Measurements from ENCODE around the gene VEPH1. TPM values are rescaled to one million over a fixed set of nuclear protein-coding genes. Genes with fewer than 3 reads are reported as not detected.

Gene VEPH1
- total and polyA plus RNA-seq, 2 donors (not counting 1 experiment from before 2014, with no cell fraction given): not detected

- Histone ChIP-seq H3K4me2 (replicated peaks; ENCODE audit: low read depth, low read length, poor library complexity, severe bottlenecking) (no peak overlapping the region), H3K27ac (ENCODE audit: low read length in 2 of 2) (no peak overlapping the region), H3K4me1 (ENCODE audit: control insufficient read depth in 2 of 2, insufficient read depth in 2 of 2, low read length in 2 of 2) (no peaks in the 10 kb centered on the region), H3K4me3 (ENCODE audit: control extremely low read depth in 1 of 5, extremely low read depth in 1 of 5, insufficient read depth in 1 of 5, low read depth in 2 of 5, low read length in 4 of 5) (no peak overlapping the region), H3K9ac (ENCODE audit: low read length) (no peak overlapping the region), H3K36me3 (replicated peaks in 1 of 2; ENCODE audit: control extremely low read depth in 1 of 2, control insufficient read depth in 1 of 2, extremely low read depth in 1 of 2, insufficient read depth in 2 of 2, low read length in 1 of 2) (no peaks in the 10 kb centered on the region), H2AFZ (ENCODE audit: insufficient read depth, low read depth, low read length, poor library complexity, severe bottlenecking) (no peak overlapping the region), H3K27me3 (replicated peaks in 1 of 4; ENCODE audit: control extremely low read depth in 1 of 4, control insufficient read depth in 3 of 4, insufficient read depth in 4 of 4, low read length in 3 of 4) (no peaks in the 10 kb centered on the region), H4K20me1 (ENCODE audit: control insufficient read depth, insufficient read depth, low read length, poor library complexity, severe bottlenecking) (no peaks in the 10 kb centered on the region), H3K79me2 (ENCODE audit: control insufficient read depth, insufficient read depth, low read length) (no peaks in the 10 kb centered on the region), H3K9me3 (ENCODE audit: control extremely low read depth in 1 of 3, control insufficient read depth in 2 of 3, insufficient read depth in 1 of 3, low read length in 2 of 3) (no peaks in the 10 kb centered on the region)
- H3K9me3 Mint-ChIP-seq (ENCODE audit: insufficient read depth): no peaks in the 10 kb centered on the region
- WGBS (ENCODE audit: insufficient coverage): no CpG with 5 or more reads among the region's 3 CpGs
- CTCF ChIA-PET: no interaction called here
- TF ChIP-seq CTCF (IDR thresholded peaks at IDR 0.05) (no peak), EZH2 (IDR thresholded peaks at IDR 0.05; ENCODE audit: borderline replicate concordance, insufficient read depth, low read depth, low read length, poor library complexity, severe bottlenecking) (no peak)
- POLR2A ChIA-PET: no interaction called here
- H3K27me3 Mint-ChIP-seq: peaks cover 2% of the 10 kb centered on the region
- DNase-seq (no peak), ATAC-seq (ENCODE audit: low read depth) (no peak)
- H3K27ac Mint-ChIP-seq: no peak overlapping the region
- H3K4me1 Mint-ChIP-seq: no peaks in the 10 kb centered on the region
- H3K4me3 Mint-ChIP-seq: no peak overlapping the region
- intact Hi-C loops (cut with micrococcal nuclease): no loop called here
Measured at GRCh38 chr3:157447026-157447694, 56.1 kb downstream of the VEPH1 start.

- ChIA-PET CTCF (no interaction called here), POLR2A (no interaction called here)
- Histone ChIP-seq H3K9me3 (ENCODE audit: control extremely low read depth in 1 of 3, control insufficient read depth in 2 of 3, insufficient read depth in 1 of 3, low read length in 2 of 3) (no peaks in the 10 kb centered on the region), H3K4me3 (ENCODE audit: control extremely low read depth in 1 of 5, extremely low read depth in 1 of 5, insufficient read depth in 1 of 5, low read depth in 2 of 5, low read length in 4 of 5) (no peak overlapping the region), H3K9ac (ENCODE audit: low read length) (no peak overlapping the region), H3K79me2 (ENCODE audit: control insufficient read depth, insufficient read depth, low read length) (no peaks in the 10 kb centered on the region), H3K4me2 (replicated peaks; ENCODE audit: low read depth, low read length, poor library complexity, severe bottlenecking) (no peak overlapping the region), H2AFZ (ENCODE audit: insufficient read depth, low read depth, low read length, poor library complexity, severe bottlenecking) (no peak overlapping the region), H4K20me1 (ENCODE audit: control insufficient read depth, insufficient read depth, low read length, poor library complexity, severe bottlenecking) (no peaks in the 10 kb centered on the region), H3K36me3 (replicated peaks in 1 of 2; ENCODE audit: control extremely low read depth in 1 of 2, control insufficient read depth in 1 of 2, extremely low read depth in 1 of 2, insufficient read depth in 2 of 2, low read length in 1 of 2) (no peaks in the 10 kb centered on the region), H3K4me1 (ENCODE audit: control insufficient read depth in 2 of 2, insufficient read depth in 2 of 2, low read length in 2 of 2) (no peaks in the 10 kb centered on the region), H3K27me3 (replicated peaks in 1 of 4; ENCODE audit: control extremely low read depth in 1 of 4, control insufficient read depth in 3 of 4, insufficient read depth in 4 of 4, low read length in 3 of 4) (no peaks in the 10 kb centered on the region), H3K27ac (ENCODE audit: low read length in 2 of 2) (no peak overlapping the region)
- intact Hi-C loops (cut with micrococcal nuclease): no loop called here
- no peaks in the 10 kb centered on the region for H3K27me3 Mint-ChIP-seq
- no peaks in the 10 kb centered on the region for H3K9me3 Mint-ChIP-seq (ENCODE audit: insufficient read depth)
- H3K4me1 Mint-ChIP-seq: no peaks in the 10 kb centered on the region
- DNase-seq (no peak), ATAC-seq (ENCODE audit: low read depth) (no peak)
- no peak overlapping the region for H3K4me3 Mint-ChIP-seq
- no CpG with 5 or more reads among the region's 1 CpG for WGBS (ENCODE audit: insufficient coverage)
- no peak overlapping the region for H3K27ac Mint-ChIP-seq
- TF ChIP-seq EZH2 (IDR thresholded peaks at IDR 0.05; ENCODE audit: borderline replicate concordance, insufficient read depth, low read depth, low read length, poor library complexity, severe bottlenecking): no peak
- TF ChIP-seq CTCF (IDR thresholded peaks at IDR 0.05): no peak
Measured at GRCh38 chr3:157445857-157446256, 57.4 kb downstream of the VEPH1 start.

All from B cell (primary cell).